Measurements from ENCODE around the gene NIN. TPM values are rescaled to one million over a fixed set of nuclear protein-coding genes. Genes with fewer than 3 reads are reported as not detected.

NIN gene
- total RNA-seq, 4 donors from 2014 or later = 30.2 to 43.1 (median 38.6) TPM

DNA sequence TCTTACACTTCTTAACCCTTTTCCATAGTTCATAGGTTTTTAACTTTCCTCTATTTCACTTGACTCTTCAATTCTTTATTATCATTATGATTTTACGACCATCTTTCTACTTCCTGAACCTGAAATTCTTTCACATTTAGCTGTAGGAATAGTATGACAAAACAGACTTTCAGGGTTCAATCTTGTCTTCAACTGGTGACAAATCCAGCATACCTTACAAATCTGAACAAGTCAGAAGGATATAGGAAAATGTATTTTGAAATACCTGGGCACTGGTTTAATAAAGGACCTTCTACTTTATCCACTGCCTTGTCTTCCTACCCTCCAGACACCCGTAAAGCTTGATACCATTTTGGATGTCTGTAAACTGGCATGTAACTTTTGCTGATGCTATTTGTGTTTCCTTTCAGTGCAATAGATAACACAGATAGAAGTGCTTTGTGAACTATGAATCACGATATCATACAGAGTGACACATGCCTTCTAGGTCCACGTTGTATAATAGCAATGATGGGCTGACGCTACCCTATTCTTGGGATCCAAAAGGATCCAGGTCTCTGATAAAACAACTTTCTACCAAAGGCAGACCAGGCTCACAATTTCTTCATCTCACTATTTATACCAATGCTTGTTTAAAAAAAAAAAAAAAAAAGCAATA is 85.4 kb downstream of the NIN start:
- no peak for ATAC-seq
- Histone ChIP-seq H3K27ac (no peak overlapping the region), H3K9me3 (no peaks in the 10 kb centered on the region), H3K4me3 (no peak overlapping the region), H3K36me3 (peaks cover 0 to 79% of the 10 kb centered on the region in 2 donors), H3K27me3 (no peaks in the 10 kb centered on the region), H3K4me1 (peaks cover 0 to 12% (median 0%) of the 10 kb centered on the region in 3 donors)
- WGBS, 2 donors (ENCODE audit: low coverage in 1 of 2) = 96 to 97% methylated on average over 4 to 5 of the region's 5 CpGs
- TF ChIP-seq, protein P1, sequence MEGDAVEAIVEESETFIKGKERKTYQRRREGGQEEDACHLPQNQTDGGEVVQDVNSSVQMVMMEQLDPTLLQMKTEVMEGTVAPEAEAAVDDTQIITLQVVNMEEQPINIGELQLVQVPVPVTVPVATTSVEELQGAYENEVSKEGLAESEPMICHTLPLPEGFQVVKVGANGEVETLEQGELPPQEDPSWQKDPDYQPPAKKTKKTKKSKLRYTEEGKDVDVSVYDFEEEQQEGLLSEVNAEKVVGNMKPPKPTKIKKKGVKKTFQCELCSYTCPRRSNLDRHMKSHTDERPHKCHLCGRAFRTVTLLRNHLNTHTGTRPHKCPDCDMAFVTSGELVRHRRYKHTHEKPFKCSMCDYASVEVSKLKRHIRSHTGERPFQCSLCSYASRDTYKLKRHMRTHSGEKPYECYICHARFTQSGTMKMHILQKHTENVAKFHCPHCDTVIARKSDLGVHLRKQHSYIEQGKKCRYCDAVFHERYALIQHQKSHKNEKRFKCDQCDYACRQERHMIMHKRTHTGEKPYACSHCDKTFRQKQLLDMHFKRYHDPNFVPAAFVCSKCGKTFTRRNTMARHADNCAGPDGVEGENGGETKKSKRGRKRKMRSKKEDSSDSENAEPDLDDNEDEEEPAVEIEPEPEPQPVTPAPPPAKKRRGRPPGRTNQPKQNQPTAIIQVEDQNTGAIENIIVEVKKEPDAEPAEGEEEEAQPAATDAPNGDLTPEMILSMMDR (IDR thresholded peaks at IDR 0.05) = no peak
- TF ChIP-seq EP300 (IDR thresholded peaks at IDR 0.05) (no peak), POLR2AphosphoS5 (IDR thresholded peaks at IDR 0.05) (no peak), POLR2A (IDR thresholded peaks at IDR 0.05) (no peak)

DNA sequence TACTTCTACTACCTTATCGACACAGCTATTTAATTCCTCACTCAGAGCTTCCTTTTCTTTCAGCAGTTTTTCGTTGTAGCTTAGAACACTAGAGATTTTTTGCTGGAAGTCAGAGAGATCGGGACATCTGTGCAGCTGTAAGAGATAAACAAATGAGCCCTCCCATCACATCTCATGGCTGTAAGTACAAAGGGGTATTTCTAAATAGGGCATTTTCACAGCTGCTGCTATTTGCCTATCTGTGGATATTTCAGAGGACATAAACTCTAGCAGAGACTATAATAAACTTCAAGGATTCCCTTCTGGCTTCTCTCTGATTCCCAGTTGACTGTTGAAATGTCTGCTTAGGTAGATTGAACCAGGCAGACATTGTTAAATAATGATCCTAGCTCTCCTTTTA is 86.7 kb downstream of the NIN start:
- H3K27ac ChIP-seq = no peak overlapping the region
- no peak for TF ChIP-seq POLR2A (IDR thresholded peaks at IDR 0.05)
- TF ChIP-seq EP300 (IDR thresholded peaks at IDR 0.05) = no peak
- TF ChIP-seq, protein P1 (IDR thresholded peaks at IDR 0.05) = no peak
- no peak for TF ChIP-seq POLR2AphosphoS5 (IDR thresholded peaks at IDR 0.05)
- ATAC-seq = no peak
- peaks cover 0 to 25% (median 0%) of the 10 kb centered on the region in 3 donors for H3K4me1 ChIP-seq
- H3K9me3 ChIP-seq = no peaks in the 10 kb centered on the region
- H3K27me3 ChIP-seq = no peaks in the 10 kb centered on the region
- H3K36me3 ChIP-seq = peaks cover 0 to 68% of the 10 kb centered on the region in 2 donors
- H3K4me3 ChIP-seq = no peak overlapping the region
- 55 to 63% methylated on average over 3 of the region's 3 CpGs for WGBS, 2 donors (ENCODE audit: low coverage in 1 of 2)

DNA sequence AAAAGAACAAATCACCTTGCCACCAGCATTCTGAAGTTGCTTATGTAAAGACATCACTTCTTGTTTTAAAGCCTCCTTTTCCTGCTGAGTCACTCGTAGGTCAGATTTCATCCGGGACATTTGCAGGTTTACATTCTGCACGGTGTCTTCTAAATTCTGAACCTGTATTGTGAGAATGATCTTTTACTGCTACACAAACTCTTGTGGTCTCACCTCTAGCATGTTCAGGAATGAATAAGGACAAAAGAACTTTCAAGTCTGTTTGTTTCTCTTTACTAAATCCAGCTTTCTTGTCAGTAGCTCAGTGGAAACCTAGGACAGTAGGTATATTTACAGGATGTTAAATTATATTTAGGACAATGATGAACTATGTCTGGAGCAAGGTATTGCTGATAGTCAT is 89.4 kb downstream of the NIN start:
- H3K36me3 ChIP-seq = peaks cover 0 to 72% of the 10 kb centered on the region in 2 donors

DNA sequence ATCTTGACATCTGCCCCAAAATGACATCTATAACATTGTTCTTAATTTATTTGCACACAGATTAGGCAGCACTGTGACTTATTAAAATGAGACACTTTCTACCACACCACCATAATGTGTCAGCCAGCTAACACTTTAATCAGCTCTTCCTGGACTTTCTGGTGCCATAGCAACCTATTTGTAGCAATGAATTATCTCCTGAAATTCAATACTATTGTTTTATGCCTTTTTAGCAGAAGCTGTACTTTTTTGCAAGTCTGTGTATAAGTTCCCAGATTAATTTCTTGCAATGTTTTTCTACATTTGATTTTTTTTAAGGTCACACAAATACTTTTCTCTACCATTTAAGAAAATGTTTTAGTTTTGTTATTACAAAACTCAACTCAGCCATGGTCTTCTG is 90.1 kb downstream of the NIN start:
- ATAC-seq = no peak
- peaks cover 0 to 28% (median 0%) of the 10 kb centered on the region in 3 donors for H3K4me1 ChIP-seq
- peak overlapping the region in 2 of 4 donors; percentile 56 to 67 for H3K27ac ChIP-seq
- no peaks in the 10 kb centered on the region for H3K27me3 ChIP-seq
- H3K36me3 ChIP-seq = peaks cover 0 to 72% of the 10 kb centered on the region in 2 donors
- no peak for TF ChIP-seq EP300 (IDR thresholded peaks at IDR 0.05)
- TF ChIP-seq, protein P1 (IDR thresholded peaks at IDR 0.05) = no peak
- TF ChIP-seq POLR2AphosphoS5 (IDR thresholded peaks at IDR 0.05) = no peak
- TF ChIP-seq POLR2A (IDR thresholded peaks at IDR 0.05) = no peak
- H3K4me3 ChIP-seq = no peak overlapping the region
- no peaks in the 10 kb centered on the region for H3K9me3 ChIP-seq

More for the DNA sequence above, 89.4 kb downstream of the NIN start:
- no peak for ATAC-seq
- Histone ChIP-seq H3K9me3 (no peaks in the 10 kb centered on the region), H3K27ac (no peak overlapping the region), H3K4me3 (no peak overlapping the region), H3K4me1 (peaks cover 0 to 28% (median 0%) of the 10 kb centered on the region in 3 donors), H3K27me3 (no peaks in the 10 kb centered on the region)
- TF ChIP-seq, protein P1 (IDR thresholded peaks at IDR 0.05) = no peak
- no peak for TF ChIP-seq POLR2AphosphoS5 (IDR thresholded peaks at IDR 0.05)
- no peak for TF ChIP-seq EP300 (IDR thresholded peaks at IDR 0.05)
- no peak for TF ChIP-seq POLR2A (IDR thresholded peaks at IDR 0.05)
- WGBS, 2 donors (ENCODE audit: low coverage in 1 of 2) = 32 to 59% methylated on average over 3 of the region's 3 CpGs

DNA sequence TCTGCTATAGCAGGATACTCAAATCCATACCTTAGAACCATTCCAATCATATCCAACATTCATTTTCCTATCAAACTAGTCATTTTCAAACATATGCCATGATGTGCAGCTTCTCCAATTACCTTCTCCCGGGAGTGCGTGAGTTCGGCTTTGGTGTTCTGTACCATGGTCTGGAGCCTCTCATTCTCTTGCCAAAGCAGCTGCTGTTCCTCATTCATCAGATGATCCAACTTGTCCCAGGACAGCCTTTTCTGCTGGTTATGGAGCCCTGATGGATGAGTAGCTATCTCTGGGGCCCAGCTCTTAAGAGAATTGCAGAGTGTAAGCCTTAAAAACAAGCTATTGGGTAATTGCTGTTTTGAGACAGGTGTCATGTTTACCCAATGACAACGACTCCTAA is 91.8 kb downstream of the NIN start:
- Histone ChIP-seq H3K27ac (peak overlapping the region in 2 of 4 donors; percentile 56 to 67), H3K4me1 (peaks cover 0 to 23% (median 0%) of the 10 kb centered on the region in 3 donors), H3K36me3 (peaks cover 0 to 72% of the 10 kb centered on the region in 2 donors), H3K4me3 (no peak overlapping the region), H3K27me3 (no peaks in the 10 kb centered on the region), H3K9me3 (no peaks in the 10 kb centered on the region)
- ATAC-seq = no peak
- TF ChIP-seq POLR2AphosphoS5 (IDR thresholded peaks at IDR 0.05) (no peak), EP300 (IDR thresholded peaks at IDR 0.05) (no peak), POLR2A (IDR thresholded peaks at IDR 0.05) (no peak)
- TF ChIP-seq, protein P1 (IDR thresholded peaks at IDR 0.05) = no peak
- WGBS, 2 donors (ENCODE audit: low coverage in 1 of 2) = 64 to 81% methylated on average over 4 of the region's 4 CpGs
